HG02885 (cell line): ENCODE results near the gene RSU1.

Experiments
- ATAC-seq: cut with Tn5 transposase; IDR thresholded peaks from one replicate; pipeline ENCODE4 v1.9.1; 2021; ENCODE audit warnings: mild to moderate bottlenecking; ENCODE audit not compliant: unreplicated experiment, poor library complexity

The RSU1 gene

GRCh38 chr10:16559236-16559773 is 257.9 kb downstream of the RSU1 start:
- no peak for ATAC-seq

GRCh38 chr10:16547973-16548372 is 269.3 kb downstream of the RSU1 start:
- no peak for ATAC-seq

- peak; percentile 91 for ATAC-seq
Measured at GRCh38 chr10:16545116-16545736, 272.0 kb downstream of the RSU1 start.

GRCh38 chr10:16544591-16544990 is 272.6 kb downstream of the RSU1 start:
- no peak for ATAC-seq

GRCh38 chr10:16544099-16544498 is 273.1 kb downstream of the RSU1 start:
- ATAC-seq: no peak
